GM23248 (cell line): ENCODE results near the gene RNASEH2C. TPM values are rescaled to one million over a fixed set of nuclear protein-coding genes. Genes with fewer than 3 reads are reported as not detected.
"Not testable (repeated sequence)": the region's sequence is repeated elsewhere in the genome, so short reads cannot be mapped to it uniquely, and the experiment has no call there.

Source experiments
- DNase-seq: peaks from one replicate; pipeline ENCODE4 v3.0.0-alpha.2; 2015
- H2AFZ ChIP-seq: fragments of 200-600 bp; sonication (generic); 2 replicates; pipeline ENCODE4 v1.6.1; 2016; ENCODE audit warnings: antibody characterized with exemption
- H3F3A ChIP-seq: fragments of 200-600 bp; sonication (generic); 2 replicates; pipeline ENCODE4 v1.6.1; 2016; ENCODE audit warnings: mild to moderate bottlenecking, antibody characterized with exemption, mixed run types; ENCODE audit not compliant: insufficient read depth
- H3K27ac ChIP-seq: fragments of 200-600 bp; sonication (generic); 2 replicates; pipeline ENCODE4 v1.5.1; 2016; ENCODE audit warnings: mild to moderate bottlenecking
- H3K27me3 ChIP-seq: fragments of 200-600 bp; sonication (generic); replicated peaks from 2 replicates; pipeline ENCODE4 v1.6.1; 2016; ENCODE audit warnings: mild to moderate bottlenecking; ENCODE audit not compliant: insufficient read depth
- H3K36me3 ChIP-seq: fragments of 200-600 bp; sonication (generic); 2 replicates; pipeline ENCODE4 v1.6.1; 2016; ENCODE audit warnings: low read depth, mild to moderate bottlenecking
- H3K4me1 ChIP-seq: fragments of 200-600 bp; sonication (generic); 2 replicates; pipeline ENCODE4 v1.6.1; 2016; ENCODE audit warnings: mild to moderate bottlenecking; ENCODE audit not compliant: insufficient read depth
- H3K4me2 ChIP-seq: fragments of 200-600 bp; sonication (generic); one replicate; pipeline ENCODE4 v1.6.1; 2016; ENCODE audit warnings: mild to moderate bottlenecking; ENCODE audit not compliant: unreplicated experiment
- H3K4me3 ChIP-seq: fragments of 200-600 bp; sonication (generic); 2 replicates; pipeline ENCODE4 v1.5.1; 2016; ENCODE audit warnings: mild to moderate bottlenecking
- H3K79me2 ChIP-seq: fragments of 200-600 bp; sonication (generic); 2 replicates; pipeline ENCODE4 v1.6.1; 2016; ENCODE audit warnings: mild to moderate bottlenecking; ENCODE audit not compliant: insufficient read depth
- H3K9ac ChIP-seq: fragments of 200-600 bp; sonication (generic); 2 replicates; pipeline ENCODE4 v1.6.1; 2016; ENCODE audit warnings: mild to moderate bottlenecking
- H3K9me2 ChIP-seq: fragments of 200-600 bp; sonication (generic); 2 replicates; pipeline ENCODE4 v1.6.1; 2016; ENCODE audit warnings: mixed run types, mild to moderate bottlenecking, moderate library complexity; ENCODE audit not compliant: insufficient read depth
- H3K9me3 ChIP-seq: fragments of 200-600 bp; sonication (generic); one replicate; pipeline ENCODE4 v1.6.1; 2017; ENCODE audit warnings: low read depth
- H4K20me1 ChIP-seq: fragments of 200-600 bp; sonication (generic); 2 replicates; pipeline ENCODE4 v1.6.0; 2016; ENCODE audit not compliant: insufficient read depth
- EZH2 ChIP-seq: fragments of 200-600 bp; sonication (generic); IDR thresholded peaks from 2 replicates; pipeline ENCODE4 v1.6.1; 2018; ENCODE audit warnings: antibody characterized with exemption, mild to moderate bottlenecking; ENCODE audit not compliant: insufficient read depth, poor library complexity, severe bottlenecking
- EZH2phosphoT487 ChIP-seq: fragments of 200-600 bp; sonication (generic); IDR thresholded peaks from 2 replicates; pipeline ENCODE4 v1.6.1; 2018; ENCODE audit warnings: antibody characterized with exemption, moderate library complexity, mild to moderate bottlenecking, low read depth; ENCODE audit not compliant: insufficient read depth
- WGBS, 2 experiments: methylation state at CpG; one replicate each; pipeline ENCODE4 v1.1.6; 2015 to 2017; ENCODE audit warnings: low lambda C conversion rate in 2 of 2, low coverage in 1 of 2; ENCODE audit errors: missing lambda C conversion rate in 2 of 2; 5-methylcytosine and 5-hydroxymethylcytosine counted together
- in situ Hi-C: fragments of 300-500 bp; cut with MboI; formaldehyde crosslinking; loops from 2 replicates; pipeline ENCODE4 v1.15.0; 2020
- polyA plus RNA-seq: library from polyadenylated mRNA; unstranded; fragments of >200 nt; fragmentation: Nextera tagmentation; extraction: Ambion mirVana; gene quantifications from 2 replicates; pipeline ENCODE4 v1.2.1, GENCODE V29; 2016
- total RNA-seq: library from RNA; depleted of rRNA; stranded (reverse); fragments of >200 nt; shearing (Covaris generic); gene quantifications from 2 replicates; pipeline ENCODE4 v1.2.3, GENCODE V29; 2014

Gene RNASEH2C
- total and polyA plus RNA-seq, 2 experiments from 2014 or later, result 45.7 to 117 TPM

- no peak for DNase-seq
- H3K9ac ChIP-seq, result no peak overlapping the region
- peaks cover 13% of the 10 kb centered on the region; the same call in 1 of the 2 replicates for H3K27me3 ChIP-seq
- H3K9me3 ChIP-seq, result no peaks in the 10 kb centered on the region
- TF ChIP-seq EZH2, result no peak
- TF ChIP-seq EZH2phosphoT487, result no peak
- in situ Hi-C loops, result no loop called here
- H3K79me2 ChIP-seq, result no peaks in the 10 kb centered on the region
- no peaks in the 10 kb centered on the region for H3F3A ChIP-seq
- 46 to 54% methylated on average over 12 of the region's 12 CpGs for WGBS, 2 experiments
- no peaks in the 10 kb centered on the region for H3K9me2 ChIP-seq
- no peaks in the 10 kb centered on the region for H3K4me1 ChIP-seq
- H3K4me2 ChIP-seq, result no peak overlapping the region
- H3K4me3 ChIP-seq, result no peak overlapping the region
- no peak overlapping the region for H3K27ac ChIP-seq
- no peak overlapping the region for H2AFZ ChIP-seq
- H3K36me3 ChIP-seq, result no peaks in the 10 kb centered on the region
- no peaks in the 10 kb centered on the region for H4K20me1 ChIP-seq
Measured at GRCh38 chr11:65695459-65696241, 24.9 kb downstream of the RNASEH2C start.

- Histone ChIP-seq H3K4me3 (no peak overlapping the region), H3K27me3 (no peaks in the 10 kb centered on the region), H3K27ac (no peak overlapping the region), H3K9ac (no peak overlapping the region), H3K36me3 (no peaks in the 10 kb centered on the region), H3K4me2 (no peak overlapping the region), H4K20me1 (no peaks in the 10 kb centered on the region), H2AFZ (no peak overlapping the region), H3F3A (no peaks in the 10 kb centered on the region), H3K79me2 (no peaks in the 10 kb centered on the region), H3K4me1 (no peaks in the 10 kb centered on the region), H3K9me2 (no peaks in the 10 kb centered on the region), H3K9me3 (no peaks in the 10 kb centered on the region)
- no peak for DNase-seq
- TF ChIP-seq EZH2 (no peak), EZH2phosphoT487 (no peak)
- in situ Hi-C loops, result no loop called here
- 78% methylated on average over 11 of the region's 11 CpGs for WGBS, 2 experiments
Measured at GRCh38 chr11:65692367-65692766, 28.2 kb downstream of the RNASEH2C start.

- H3K9ac ChIP-seq, H3K9me2 ChIP-seq, H2AFZ ChIP-seq, H3K4me2 ChIP-seq, H3F3A ChIP-seq, in situ Hi-C loops, H3K27me3 ChIP-seq, H3K4me3 ChIP-seq, H3K36me3 ChIP-seq, H3K27ac ChIP-seq, DNase-seq, H4K20me1 ChIP-seq, H3K4me1 ChIP-seq, H3K9me3 ChIP-seq, H3K79me2 ChIP-seq: not testable (repeated sequence)
- 78 to 85% methylated on average over 8 of the region's 8 CpGs for WGBS, 2 experiments
Measured at GRCh38 chr11:65691847-65692246, 28.8 kb downstream of the RNASEH2C start.

- no peak overlapping the region for H2AFZ ChIP-seq
- H3K9me2 ChIP-seq, result no peaks in the 10 kb centered on the region
- H3K36me3 ChIP-seq, result no peaks in the 10 kb centered on the region
- no peak overlapping the region for H3K9ac ChIP-seq
- DNase-seq, result no peak
- no peak overlapping the region for H3K4me2 ChIP-seq
- H4K20me1 ChIP-seq, result no peaks in the 10 kb centered on the region
- no peaks in the 10 kb centered on the region for H3K4me1 ChIP-seq
- no peak overlapping the region for H3K4me3 ChIP-seq
- in situ Hi-C loops, result no loop called here
- no peak for TF ChIP-seq EZH2
- WGBS, 2 experiments, result 61 to 72% methylated on average over 8 of the region's 8 CpGs
- no peaks in the 10 kb centered on the region for H3K79me2 ChIP-seq
- peaks cover 28% of the 10 kb centered on the region for H3K27me3 ChIP-seq
- no peaks in the 10 kb centered on the region for H3K9me3 ChIP-seq
- H3K27ac ChIP-seq, result no peak overlapping the region
- H3F3A ChIP-seq, result no peaks in the 10 kb centered on the region
Measured at GRCh38 chr11:65685981-65686380, 34.6 kb downstream of the RNASEH2C start.

GRCh38 chr11:65683480-65683879 is 37.1 kb downstream of the RNASEH2C start:
- H3K9ac ChIP-seq, in situ Hi-C loops, H3K4me2 ChIP-seq, H3K36me3 ChIP-seq, H4K20me1 ChIP-seq, H2AFZ ChIP-seq, H3K4me1 ChIP-seq, H3K9me2 ChIP-seq, H3K9me3 ChIP-seq, H3K79me2 ChIP-seq, H3K4me3 ChIP-seq, H3K27ac ChIP-seq, H3F3A ChIP-seq, DNase-seq: not testable (repeated sequence)
- H3K27me3 ChIP-seq, result peaks cover 28% of the 10 kb centered on the region
- WGBS, 2 experiments, result 60% methylated on average over 6 of the region's 6 CpGs
